ENCODE data around the gene HTR3D.

DNA sequence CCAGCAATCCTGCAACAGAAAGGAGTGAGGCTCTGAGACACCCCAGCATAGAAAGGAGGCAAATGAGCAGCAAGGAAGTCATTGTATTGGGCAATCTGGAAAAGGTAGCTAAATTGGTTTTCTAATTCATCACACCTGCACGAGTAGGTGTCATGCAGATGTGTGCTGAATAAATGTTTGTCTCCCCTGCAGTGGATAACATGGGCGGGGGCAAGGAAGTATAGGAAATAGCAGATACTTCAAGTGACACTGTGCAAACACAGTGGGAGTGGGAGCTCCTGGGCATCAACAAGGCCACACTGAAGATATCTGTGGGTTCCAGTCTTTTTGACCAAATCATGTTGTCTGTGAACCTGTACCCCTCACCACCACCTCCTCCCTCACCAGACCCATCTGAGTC, 50.9 kb downstream of the HTR3D start:
- TF ChIP-seq POLR2A (IDR thresholded peaks at IDR 0.05; ENCODE audit: low read length) (no peak), GATA1 (IDR thresholded peaks at IDR 0.05; ENCODE audit: low read depth, low read length) (no peak)
